ENCODE measurements around the gene NKAIN2.

Gene NKAIN2

DNA sequence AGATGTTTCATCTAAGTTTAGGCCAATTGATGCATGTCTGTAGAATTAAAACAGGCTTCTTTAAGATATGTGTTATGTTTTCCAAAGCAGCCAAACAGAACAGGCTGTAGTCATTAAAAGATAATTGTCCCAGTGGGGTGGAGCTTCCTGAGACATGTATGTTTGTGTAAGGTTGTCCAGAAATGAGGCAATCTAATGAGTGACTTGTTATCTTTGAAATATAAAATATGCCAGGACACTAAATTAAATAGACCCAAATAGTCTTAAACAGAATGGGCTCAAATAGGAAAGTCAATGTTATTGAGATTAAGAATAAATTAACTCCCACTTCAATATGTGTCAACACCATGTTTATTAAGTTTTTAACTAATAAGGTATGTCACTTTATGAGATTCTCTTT, 953.9 kb downstream of the NKAIN2 start:
- no peak for DNase-seq (ENCODE audit: low read depth in 2 of 2)

DNA sequence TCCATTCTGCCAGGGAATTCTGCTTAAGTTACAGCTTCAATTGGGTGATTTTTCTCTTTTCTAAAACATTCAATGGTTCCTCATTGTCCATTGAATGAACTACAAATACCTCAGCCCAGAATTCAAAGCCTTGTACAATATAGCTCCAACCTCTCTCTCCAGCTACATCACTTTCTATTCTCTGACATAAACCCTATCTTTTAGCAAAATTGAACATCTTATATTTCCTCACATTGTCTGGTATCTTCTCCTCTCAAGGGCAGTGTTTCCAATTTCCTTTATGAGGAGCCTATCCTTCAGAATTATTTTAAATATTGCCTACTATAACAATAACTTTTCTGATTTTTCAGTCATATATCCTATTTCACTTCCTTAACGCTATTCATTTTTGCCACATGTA, 955.0 kb downstream of the NKAIN2 start:
- no peak for DNase-seq (ENCODE audit: low read depth in 2 of 2)

DNA sequence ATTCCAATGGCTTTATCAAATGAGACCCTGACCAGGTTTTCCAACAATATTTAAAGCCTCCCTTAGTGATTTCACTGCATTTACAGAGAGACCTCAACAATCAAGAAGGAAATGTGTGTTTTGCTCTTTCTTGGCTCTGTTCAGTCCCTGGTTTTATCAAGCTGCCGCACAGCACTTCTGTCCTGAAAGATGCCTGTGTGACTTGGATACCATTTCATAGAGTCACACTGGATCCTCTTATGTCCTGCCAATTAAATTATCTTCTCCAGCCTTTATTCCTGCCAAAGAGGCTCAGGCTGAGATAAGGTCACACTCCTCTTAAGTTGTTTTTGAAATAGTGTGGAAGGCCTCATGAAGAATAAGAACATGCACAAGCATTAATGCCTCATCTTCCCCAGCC, 961.6 kb downstream of the NKAIN2 start:
- DNase-seq (ENCODE audit: low read depth in 2 of 2), result no peak

DNA sequence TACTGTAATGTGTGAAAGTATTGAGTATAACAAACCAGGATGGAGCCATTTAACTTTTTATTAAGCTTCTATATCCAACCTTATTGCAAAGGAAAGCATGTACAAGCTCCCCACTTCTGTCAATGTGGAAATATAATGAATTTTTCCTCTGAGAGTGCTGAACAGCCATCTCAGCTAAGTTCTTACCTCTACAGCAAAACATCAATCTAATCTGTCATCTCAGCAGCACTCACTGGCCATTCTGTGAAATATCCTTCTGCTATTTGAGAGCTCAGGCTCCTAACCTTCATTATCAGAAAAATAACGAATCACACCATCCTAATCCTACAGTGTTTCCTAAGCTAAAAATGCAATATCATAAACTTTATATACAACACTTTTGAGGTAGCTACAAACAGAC, 964.6 kb downstream of the NKAIN2 start:
- DNase-seq (ENCODE audit: low read depth in 2 of 2), result no peak

DNA sequence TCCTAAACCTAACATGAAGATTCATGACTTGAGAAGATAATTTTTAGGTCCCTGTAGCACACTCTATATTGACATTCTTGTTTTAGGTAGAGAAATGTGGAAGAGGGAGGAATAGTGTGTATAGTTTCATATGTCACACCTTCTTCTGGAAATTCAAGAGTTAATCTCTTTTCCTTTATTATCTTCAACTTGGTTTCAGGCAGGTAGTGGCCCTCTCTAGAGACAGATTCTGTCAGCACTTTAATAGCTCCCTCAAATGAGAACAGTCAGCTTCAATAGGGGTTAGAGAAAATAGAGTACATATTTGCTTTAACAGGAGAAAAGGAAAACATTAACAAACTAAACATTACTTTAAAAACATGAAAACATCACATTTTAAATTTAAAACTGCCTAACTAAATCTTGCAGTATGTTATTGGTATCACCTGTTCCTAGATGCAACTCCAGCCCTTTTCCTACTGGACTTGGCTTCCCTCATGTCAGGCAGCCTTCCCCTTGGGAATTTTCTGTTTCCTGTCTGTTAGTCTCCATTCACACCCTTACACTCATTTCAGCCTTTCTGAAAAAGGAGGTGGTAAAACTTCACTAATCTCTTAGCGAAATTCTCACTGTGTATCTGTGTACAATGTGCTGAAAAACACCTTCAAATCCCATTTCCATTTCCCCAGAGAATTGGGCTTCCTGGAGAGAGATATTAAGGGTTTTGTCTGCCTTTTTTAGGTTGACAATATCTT, 966.3 kb downstream of the NKAIN2 start:
- DNase-seq (ENCODE audit: low read depth in 2 of 2), result no peak

DNA sequence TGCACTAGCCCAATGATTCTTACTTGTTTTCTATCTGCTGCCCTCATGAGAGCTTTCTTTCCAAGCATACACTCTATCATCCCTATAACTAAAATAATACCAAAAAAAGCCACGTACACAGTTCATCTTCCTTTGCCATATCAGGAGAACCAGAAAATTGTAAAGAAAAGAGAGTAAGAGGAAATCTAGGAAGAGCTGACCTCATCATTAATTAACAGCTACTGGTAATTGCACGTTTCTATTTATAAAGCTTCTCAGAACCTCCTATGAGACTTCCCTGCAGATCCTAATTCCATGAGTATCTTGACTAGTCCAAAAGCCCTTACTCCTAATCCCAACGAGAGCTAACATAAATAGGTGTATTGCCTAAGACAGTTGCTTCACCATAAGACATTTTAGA, 967.1 kb downstream of the NKAIN2 start:
- DNase-seq (ENCODE audit: low read depth in 2 of 2), result no peak

DNA sequence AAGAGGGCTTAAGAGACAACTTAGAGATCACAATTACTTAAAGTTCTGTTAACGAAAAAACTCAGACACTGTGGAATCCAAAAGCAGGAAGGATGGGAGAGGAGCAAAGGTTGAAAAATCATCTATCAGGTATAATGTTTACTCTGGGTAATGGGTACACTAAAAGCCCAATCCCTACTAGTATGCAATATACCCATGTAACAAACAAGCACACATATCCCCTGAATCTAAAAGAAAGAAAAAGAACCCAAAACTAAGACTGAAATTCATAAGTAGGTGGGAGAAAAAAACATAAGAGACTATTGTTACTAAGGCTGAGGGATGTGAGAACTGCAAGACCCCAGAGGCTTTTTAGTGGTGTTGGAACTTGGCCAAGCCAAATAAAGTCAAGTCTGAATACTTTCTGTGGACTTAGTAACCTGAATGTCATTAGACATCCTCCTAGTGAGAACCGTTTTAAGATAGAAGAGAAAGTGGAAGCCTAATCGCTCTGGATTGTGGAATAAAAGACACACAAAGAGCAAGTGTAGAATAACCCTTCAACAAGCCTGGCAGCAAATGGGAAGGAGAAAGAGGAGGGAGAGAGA, 969.2 kb downstream of the NKAIN2 start:
- no peak for DNase-seq (ENCODE audit: low read depth in 2 of 2)

DNA sequence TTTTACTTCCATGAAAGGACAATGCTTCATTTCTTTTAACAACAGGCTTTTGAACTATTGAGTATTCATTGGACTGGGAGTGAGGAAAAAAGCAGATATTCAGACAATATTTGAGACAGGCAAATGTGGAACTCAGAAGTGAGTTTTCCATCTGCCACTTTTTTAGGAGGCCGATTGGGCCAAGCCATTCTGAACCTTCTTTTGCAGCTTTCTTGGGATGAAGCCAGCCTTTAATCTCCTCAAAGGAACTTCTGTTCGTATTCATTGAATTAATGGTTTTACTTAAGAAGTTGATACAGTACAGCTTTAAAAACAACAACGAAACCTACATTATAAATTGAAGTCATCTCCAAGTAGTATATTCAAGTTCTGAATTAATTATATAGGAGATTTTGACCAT, 971.5 kb downstream of the NKAIN2 start:
- no peak for DNase-seq (ENCODE audit: low read depth in 2 of 2)

DNA sequence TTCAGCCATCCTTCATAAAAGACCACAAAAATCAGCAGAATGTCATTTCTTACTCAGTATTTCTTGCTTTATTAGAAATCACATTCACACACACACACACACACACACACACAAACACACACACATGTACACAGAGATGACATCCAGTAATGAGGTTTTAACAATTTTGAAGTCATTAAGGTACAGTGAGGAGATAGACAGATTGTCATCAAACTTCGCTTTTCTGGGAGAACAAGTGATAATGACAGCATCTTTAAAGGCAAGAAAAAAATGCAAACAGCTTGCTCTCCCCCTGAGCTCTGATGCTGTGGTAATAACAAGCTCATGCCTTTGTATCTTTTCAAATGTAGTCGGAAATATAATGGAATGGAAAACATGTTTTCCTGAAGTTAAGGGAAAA, 974.2 kb downstream of the NKAIN2 start:
- no peak for DNase-seq (ENCODE audit: low read depth in 2 of 2)

DNA sequence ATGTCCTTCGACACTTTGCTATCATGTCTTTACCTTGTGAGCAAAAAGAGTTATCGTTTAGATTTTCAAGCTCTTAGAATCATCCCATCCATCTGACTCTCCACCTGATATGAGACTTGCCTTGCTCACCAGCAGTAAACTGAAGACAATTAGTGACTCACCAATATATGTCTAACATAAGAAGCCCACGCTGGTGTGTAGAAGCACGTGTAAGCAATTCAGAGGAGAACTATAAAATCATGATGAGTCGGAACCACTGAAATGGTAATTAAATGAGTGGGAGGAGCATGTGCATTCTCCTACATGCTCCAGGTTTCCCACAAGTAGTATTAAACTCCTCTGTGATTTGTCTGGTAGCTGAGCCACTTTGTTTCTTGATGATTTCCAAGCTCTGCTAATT, 977.0 kb downstream of the NKAIN2 start:
- no peak for DNase-seq (ENCODE audit: low read depth in 2 of 2)

DNA sequence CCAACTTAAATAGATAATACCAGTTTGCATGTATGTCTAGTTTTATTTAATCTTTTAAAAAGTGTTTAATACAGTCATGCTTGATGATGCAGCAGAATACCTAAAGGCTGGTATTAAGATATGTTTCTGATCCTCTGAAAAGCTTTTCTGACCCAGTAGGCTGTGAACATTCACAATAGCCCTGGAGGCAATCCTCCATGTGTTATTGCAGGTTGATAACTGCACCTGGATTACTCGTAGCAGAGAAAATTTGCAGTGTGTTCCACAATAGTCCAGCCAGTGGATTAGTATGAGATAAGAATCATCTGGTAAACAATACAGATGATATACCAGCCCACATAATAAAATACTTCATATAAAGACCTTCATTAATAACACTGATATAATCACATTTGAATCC, 979.7 kb downstream of the NKAIN2 start:
- DNase-seq (ENCODE audit: low read depth in 2 of 2), result no peak

DNA sequence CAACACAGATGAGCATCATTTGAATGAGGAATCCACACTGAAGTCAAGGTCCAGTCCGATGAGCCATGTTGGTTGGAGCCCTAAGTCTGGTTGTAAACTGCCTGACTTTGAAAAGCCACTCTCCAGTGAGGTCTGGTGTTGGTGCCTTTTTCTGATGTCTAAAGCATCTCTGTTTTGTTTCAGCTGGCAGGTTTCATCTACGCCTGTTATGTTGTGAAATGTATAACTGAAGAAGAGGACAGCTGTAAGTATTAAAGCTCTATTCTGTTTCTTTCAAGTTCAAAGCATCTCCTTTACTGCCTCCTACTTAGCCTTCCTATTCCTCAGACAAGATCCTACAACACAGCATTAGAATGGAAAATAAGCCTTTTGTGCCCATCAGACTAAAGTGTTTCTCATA, 987.5 kb downstream of the NKAIN2 start:
- no peak for DNase-seq (ENCODE audit: low read depth in 2 of 2)

DNA sequence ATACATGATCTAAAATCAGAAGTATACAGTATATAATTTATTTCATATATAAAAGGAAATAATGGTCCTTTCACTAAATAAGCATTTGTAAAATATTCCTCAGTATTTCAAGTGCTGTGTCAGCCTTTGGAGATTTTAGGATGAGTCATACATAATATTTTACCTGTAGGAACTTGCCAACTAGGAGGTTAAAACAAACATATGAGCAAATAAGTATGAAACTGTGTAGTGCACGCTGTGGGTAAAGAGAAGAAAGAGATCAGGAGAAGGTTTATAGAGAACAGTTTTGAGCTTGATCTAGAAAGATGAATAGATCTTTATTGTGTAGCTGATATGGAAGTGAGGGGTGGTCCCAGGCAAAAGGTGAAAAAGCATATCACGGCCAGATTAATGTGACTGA, 988.7 kb downstream of the NKAIN2 start:
- DNase-seq (ENCODE audit: low read depth in 2 of 2), result no peak

DNA sequence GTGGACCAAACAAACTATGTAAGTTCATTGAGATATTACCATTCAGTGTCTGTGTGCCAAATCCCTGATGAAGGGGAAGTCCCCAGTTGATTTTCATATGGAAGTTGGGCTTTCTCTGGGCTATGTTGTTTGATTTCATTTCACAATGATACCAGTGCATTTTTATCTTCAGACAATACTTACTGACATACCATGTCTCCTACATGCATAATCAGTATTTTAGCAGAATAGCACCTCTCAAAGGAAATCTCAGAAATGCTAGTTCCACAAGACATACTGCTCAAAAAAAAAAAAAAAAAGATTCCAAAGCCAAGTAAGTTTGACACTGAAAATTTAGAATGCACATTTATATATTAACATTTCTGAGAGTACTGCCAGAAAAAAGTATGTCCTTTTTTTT, 989.7 kb downstream of the NKAIN2 start:
- DNase-seq (ENCODE audit: low read depth in 2 of 2), result no peak

DNA sequence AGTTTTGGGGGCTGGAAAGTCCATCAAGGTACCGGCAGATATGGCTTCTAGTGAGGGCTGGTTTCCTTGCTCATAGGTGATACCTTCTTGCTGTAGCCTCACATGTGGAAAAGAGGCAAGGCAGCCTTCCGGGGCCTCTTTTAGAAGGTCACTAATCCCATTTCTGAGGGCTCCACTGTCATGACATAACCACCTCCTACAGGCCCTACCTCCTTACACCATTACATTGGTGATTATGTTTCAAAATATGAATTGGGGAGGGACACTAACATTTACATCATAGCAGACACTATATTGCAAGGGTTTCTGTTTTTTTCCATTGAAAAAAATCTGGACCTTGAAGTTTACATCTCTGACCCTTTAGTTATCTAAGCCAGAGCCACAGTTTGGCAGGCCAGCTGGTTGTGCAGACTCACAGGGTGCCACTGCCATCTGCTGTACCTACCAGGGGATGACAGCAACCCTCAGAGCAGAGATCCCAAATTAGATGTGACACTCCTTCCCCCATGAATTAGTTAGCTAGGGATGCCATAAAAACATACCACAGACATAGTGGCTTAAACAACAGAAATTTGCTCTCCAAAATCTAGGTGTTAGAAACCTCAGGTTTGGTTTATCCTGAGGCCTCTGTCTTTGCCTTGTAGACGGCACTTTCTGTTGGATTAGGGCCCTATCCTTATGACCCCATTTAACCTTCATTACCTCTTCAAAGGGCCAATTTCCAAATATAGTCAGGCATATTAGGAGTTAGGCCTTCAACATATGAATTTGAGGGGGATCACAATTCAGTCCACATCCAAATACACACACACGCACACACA, 992.2 kb downstream of the NKAIN2 start:
- DNase-seq (ENCODE audit: low read depth in 2 of 2), result no peak

DNA sequence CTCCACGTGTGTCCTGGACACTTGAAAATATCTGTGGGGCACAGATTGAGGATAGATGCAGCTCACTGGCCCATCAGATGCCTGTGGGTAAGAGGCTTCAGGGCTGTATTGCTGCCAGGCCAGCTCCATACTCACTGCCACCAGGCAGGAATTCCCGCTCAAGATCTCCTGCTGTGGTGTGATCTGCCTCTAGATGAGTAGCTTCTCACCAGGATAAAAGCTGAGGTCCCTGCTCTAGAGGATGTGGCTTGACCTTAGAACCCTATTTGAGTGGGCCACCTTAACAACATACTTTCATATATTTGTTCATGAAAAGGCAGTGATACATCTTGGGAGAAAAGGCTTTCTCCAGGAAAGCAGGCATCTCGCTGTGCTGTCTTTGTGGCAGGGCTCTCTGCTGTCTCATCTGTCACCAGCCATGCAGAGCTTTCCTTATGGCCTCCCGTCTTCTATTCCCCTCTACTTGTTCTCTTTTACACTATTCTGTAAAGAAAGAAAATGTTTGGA, 992.9 kb downstream of the NKAIN2 start:
- DNase-seq (ENCODE audit: low read depth in 2 of 2), result no peak

DNA sequence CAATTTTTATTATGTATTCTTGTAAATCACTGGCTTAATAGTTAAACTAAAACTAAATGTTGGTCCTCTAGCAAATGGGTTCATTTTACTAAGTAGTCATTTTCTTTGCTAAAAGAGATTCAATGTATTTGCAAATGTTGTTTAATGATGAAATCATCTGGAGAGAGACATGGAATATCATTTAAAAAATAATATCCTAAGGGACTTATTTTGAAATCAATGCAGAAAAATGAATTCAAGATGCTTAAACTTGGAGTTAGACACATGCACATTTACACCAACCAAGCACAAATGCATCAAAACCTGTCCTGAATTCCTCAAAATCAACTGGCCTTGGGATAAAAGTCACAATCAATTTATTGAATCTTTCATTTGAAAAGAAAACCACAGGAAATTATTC, 993.6 kb downstream of the NKAIN2 start:
- DNase-seq (ENCODE audit: low read depth in 2 of 2), result no peak

DNA sequence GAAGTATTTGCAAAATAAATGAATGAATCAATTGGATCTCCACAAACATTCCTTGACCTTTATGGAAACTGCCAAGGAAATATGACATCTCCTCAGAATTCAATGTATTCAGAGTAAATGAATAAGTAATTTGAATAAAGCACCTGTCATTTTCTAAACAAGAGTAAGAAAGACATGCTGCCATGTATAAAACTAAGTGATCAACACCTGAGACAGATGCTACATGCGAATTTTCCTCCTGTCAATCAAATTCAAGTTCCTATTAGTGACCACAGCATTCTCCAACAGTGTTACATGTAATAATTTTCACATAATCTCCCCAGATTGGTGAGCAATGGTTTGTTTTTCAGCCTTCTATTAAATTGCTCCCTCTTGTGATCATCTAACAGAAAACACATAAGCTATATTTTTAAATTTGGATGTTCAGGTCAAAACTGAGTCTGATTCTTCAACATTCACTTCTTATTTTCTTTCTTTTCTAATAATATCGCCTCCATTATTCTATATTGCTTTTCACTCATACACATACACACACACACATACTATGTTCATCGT, 995.4 kb downstream of the NKAIN2 start:
- no peak for DNase-seq (ENCODE audit: low read depth in 2 of 2)

DNA sequence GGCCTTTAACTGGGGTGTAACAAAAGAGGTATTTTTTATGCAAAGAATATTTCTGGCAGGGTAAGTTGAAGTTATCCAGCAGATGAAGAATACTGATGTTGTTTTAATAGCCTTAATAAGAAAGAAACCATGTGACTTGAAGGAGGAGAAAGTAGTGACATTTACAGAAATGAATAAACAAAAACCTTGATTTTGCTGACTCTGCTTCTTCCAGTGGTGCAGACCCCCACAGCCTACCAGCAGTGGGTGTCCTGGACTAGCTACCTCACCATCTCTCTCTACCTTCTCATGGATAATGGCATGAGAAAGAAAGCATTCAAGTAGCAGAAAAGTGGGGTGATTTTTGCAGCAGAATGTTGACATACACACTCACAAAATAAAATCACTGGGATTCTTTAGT, 996.0 kb downstream of the NKAIN2 start:
- no peak for DNase-seq (ENCODE audit: low read depth in 2 of 2)

DNA sequence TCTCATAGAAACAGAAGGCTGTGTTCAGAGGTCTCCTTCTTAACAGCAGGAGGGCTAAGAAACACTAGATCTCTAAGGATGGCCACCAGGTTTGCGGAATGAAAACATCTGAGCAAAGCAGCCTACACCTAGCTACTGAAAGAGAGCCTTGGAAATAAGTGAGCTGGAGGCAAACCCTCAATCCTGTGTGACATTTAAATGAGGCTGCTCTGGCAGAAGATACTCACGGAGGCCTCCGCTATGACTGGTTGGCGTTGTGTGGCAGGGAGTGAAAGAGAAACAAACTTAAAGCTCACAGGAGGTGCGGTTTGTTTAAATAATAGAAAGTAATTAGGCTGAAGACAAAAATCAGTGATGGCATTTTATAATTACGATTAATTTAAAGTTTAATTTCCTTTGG, 996.6 kb downstream of the NKAIN2 start:
- no peak for DNase-seq (ENCODE audit: low read depth in 2 of 2)

DNA sequence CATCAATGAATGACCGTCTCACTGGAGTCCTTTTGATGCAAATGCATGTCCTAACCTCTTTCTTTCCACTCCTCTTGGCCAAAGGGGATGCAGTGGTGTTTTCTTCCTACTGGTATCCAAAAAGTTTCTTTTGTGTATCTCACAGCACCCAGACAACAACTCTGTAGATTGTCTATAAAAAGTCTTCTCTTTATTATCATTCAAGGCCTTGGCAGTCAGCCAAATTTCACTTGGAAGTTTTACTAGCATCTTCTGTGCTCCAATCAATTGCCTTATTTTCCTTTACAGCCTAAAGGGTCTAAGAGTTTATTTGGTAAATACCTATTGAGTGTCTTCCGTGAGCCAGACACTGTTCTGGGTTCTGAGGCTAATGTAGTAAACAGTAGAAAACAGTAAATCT, 1008.4 kb downstream of the NKAIN2 start:
- no peak for DNase-seq (ENCODE audit: low read depth in 2 of 2)

DNA sequence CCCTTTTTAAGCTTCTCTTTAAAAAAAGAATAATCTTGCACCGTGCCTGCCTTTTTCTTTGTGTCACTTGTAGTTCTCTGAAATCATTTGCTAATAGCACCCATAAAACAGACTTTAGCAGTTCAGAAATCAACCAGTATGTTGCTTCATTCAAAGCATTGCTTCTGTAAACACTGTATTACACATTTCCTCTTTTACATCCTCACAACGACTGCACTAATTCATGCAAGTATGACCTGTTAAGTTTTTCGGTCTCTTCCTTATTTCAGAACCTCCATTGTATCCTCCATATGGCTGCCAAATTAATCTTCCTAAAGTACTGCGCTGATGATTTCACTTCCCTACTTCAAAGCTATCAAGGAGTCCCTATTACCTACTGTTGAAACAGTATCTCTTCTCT, 1015.7 kb downstream of the NKAIN2 start:
- DNase-seq (ENCODE audit: low read depth in 2 of 2), result no peak

DNA sequence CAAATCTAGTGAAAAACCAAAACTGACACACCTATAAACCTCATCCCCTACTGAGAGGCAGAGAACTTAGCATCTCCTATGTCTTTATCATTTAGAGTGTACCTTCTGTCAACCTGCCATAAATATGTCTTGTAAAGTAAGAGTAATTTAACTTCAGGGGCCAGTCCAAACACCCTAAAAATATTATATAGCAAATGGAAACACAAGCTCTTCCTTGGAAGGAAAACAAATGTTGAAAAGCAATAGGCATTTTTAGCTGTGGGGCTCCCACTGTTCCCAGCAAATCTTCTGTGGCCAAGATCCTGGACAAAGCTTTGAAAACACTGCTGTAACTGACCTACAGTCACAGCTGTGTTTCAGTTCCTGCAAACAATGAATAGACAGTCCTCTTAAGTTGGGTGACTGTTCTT, 1018.5 kb downstream of the NKAIN2 start:
- no peak for DNase-seq (ENCODE audit: low read depth in 2 of 2)
